HEK293T (cell line): Measurements from ENCODE around the gene CFAP210.
"Not testable (repeated sequence)": the region's sequence is repeated elsewhere in the genome, so short reads cannot be mapped to it uniquely, and the experiment has no call there.

ENCODE experiments used
- CTCF ChIA-PET: fragments of 350-600 bp; formaldehyde crosslinking; extraction: SDS; loops from one replicate; lab custom pipeline; 2021; ENCODE audit warnings: antibody characterized with exemption, inconsistent platforms; lab: Yijun Ruan, JAX
- POLR2A ChIA-PET: fragments of 350-600 bp; formaldehyde crosslinking; extraction: SDS; loops from one replicate; lab custom pipeline; 2020; ENCODE audit warnings: antibody characterized with exemption, inconsistent platforms; lab: Yijun Ruan, JAX
- DNase-seq: peaks from one replicate; pipeline ENCODE4 v3.0.0; 2012; ENCODE audit warnings: mixed read lengths; ENCODE audit errors: extremely low spot score
- ARNT ChIP-seq: fragments of 450-650 bp; IDR thresholded peaks from 2 replicates; pipeline ENCODE4 v1.6.1; 2017; ENCODE audit warnings: mild to moderate bottlenecking
- BHLHE40 ChIP-seq: fragments of 450-650 bp; IDR thresholded peaks from 2 replicates; pipeline ENCODE4 v1.6.1; 2016; ENCODE audit warnings: mild to moderate bottlenecking, moderate library complexity, borderline replicate concordance
- CTBP1 ChIP-seq: fragments of 450-650 bp; IDR thresholded peaks from 2 replicates; pipeline ENCODE4 v1.6.1; 2016; ENCODE audit warnings: borderline replicate concordance
- ELF4 ChIP-seq: fragments of 450-650 bp; IDR thresholded peaks from 2 replicates; pipeline ENCODE4 v1.6.1; 2017; ENCODE audit warnings: antibody characterized with exemption
- FOXA1 ChIP-seq: fragments of 450-650 bp; IDR thresholded peaks from 2 replicates; pipeline ENCODE4 v1.6.1; 2016; ENCODE audit warnings: mild to moderate bottlenecking
- FOXK2 ChIP-seq: fragments of 450-650 bp; IDR thresholded peaks from 2 replicates; pipeline ENCODE4 v1.6.1; 2016; ENCODE audit warnings: mild to moderate bottlenecking
- FOXM1 ChIP-seq: fragments of 450-650 bp; IDR thresholded peaks from 2 replicates; pipeline ENCODE4 v1.6.1; 2017; ENCODE audit warnings: mild to moderate bottlenecking, borderline replicate concordance
- HDGF ChIP-seq: fragments of 450-650 bp; IDR thresholded peaks from 2 replicates; pipeline ENCODE4 v1.6.1; 2017; ENCODE audit warnings: antibody characterized with exemption, borderline replicate concordance
- L3MBTL2 ChIP-seq: fragments of 450-650 bp; conservative IDR thresholded peaks from 2 replicates; pipeline ENCODE4 v1.6.1; 2016; ENCODE audit warnings: mild to moderate bottlenecking
- LEF1 ChIP-seq: fragments of 450-650 bp; IDR thresholded peaks from 2 replicates; pipeline ENCODE4 v1.6.1; 2017; ENCODE audit warnings: mild to moderate bottlenecking, borderline replicate concordance
- NFRKB ChIP-seq: fragments of 450-650 bp; IDR thresholded peaks from 2 replicates; pipeline ENCODE4 v1.6.1; 2016; ENCODE audit warnings: mild to moderate bottlenecking, moderate library complexity
- PKNOX1 ChIP-seq: fragments of 450-650 bp; IDR thresholded peaks from 2 replicates; pipeline ENCODE4 v1.6.1; 2016
- SP1 ChIP-seq: fragments of 450-650 bp; IDR thresholded peaks from 2 replicates; pipeline ENCODE4 v1.6.1; 2017
- SUZ12 ChIP-seq: fragments of 450-650 bp; IDR thresholded peaks from 2 replicates; pipeline ENCODE4 v1.6.1; 2016; ENCODE audit warnings: mild to moderate bottlenecking
- TARDBP ChIP-seq: fragments of 450-650 bp; IDR thresholded peaks from 2 replicates; pipeline ENCODE4 v1.6.1; 2016
- ZNF384 ChIP-seq: fragments of 450-650 bp; IDR thresholded peaks from 2 replicates; pipeline ENCODE4 v1.6.1; 2016

CFAP210 gene

GRCh38 chr2:169705927-169706326, 11.7 kb upstream of the CFAP210 start:
- DNase-seq: no peak
- CTCF ChIA-PET: no interaction called here
- TF ChIP-seq TARDBP: no peak
- TF ChIP-seq NFRKB: no peak
- no peak for TF ChIP-seq SUZ12
- no peak for TF ChIP-seq FOXK2
- TF ChIP-seq FOXA1: no peak
- no peak for TF ChIP-seq HDGF
- no peak for TF ChIP-seq ARNT
- no peak for TF ChIP-seq ZNF384
- no peak for TF ChIP-seq BHLHE40
- no peak for TF ChIP-seq ELF4
- no peak for TF ChIP-seq LEF1
- no peak for TF ChIP-seq FOXM1
- TF ChIP-seq CTBP1: no peak
- TF ChIP-seq L3MBTL2: no peak
- TF ChIP-seq PKNOX1: no peak
- TF ChIP-seq SP1: no peak
- POLR2A ChIA-PET: no interaction called here

GRCh38 chr2:169704160-169704708, 10.0 kb upstream of the CFAP210 start:
- TF ChIP-seq CTBP1 (no peak), LEF1 (no peak), FOXM1 (no peak), SUZ12 (no peak), ARNT (no peak), ZNF384 (no peak), PKNOX1 (no peak), FOXK2 (no peak)
- CTCF ChIA-PET: interaction anchor here (1.6 kb wide), 1 partner anchor 11 kb away, joined by 3 read pairs; no protein-coding TSS in a partner anchor
- POLR2A ChIA-PET: no interaction called here
- no peak for DNase-seq

GRCh38 chr2:169702996-169703395, 8.8 kb upstream of the CFAP210 start:
- TF ChIP-seq PKNOX1 (no peak), ZNF384 (no peak), CTBP1 (no peak), HDGF (no peak), ARNT (no peak), FOXA1 (no peak), FOXM1 (no peak), ELF4 (no peak), BHLHE40 (no peak), LEF1 (no peak), L3MBTL2 (no peak), FOXK2 (no peak), SP1 (no peak), TARDBP (no peak), SUZ12 (no peak), NFRKB (no peak)
- ChIA-PET CTCF (interaction anchor here (1.6 kb wide), 1 partner anchor 12 kb away, joined by 3 read pairs; no protein-coding TSS in a partner anchor), POLR2A (interaction anchor here (1.1 kb wide), 1 partner anchor 9 kb away, joined by 3 read pairs; the partner anchor contains the start of genes CFAP210 and PHOSPHO2)
- DNase-seq: no peak

GRCh38 chr2:169699173-169699572, 5.0 kb upstream of the CFAP210 start:
- POLR2A ChIA-PET, CTCF ChIA-PET: not testable (repeated sequence)

GRCh38 chr2:169696381-169696780, 2.2 kb upstream of the CFAP210 start:
- ChIA-PET CTCF (interaction anchor here (0.7 kb wide), 1 partner anchor 39 kb away, joined by 4 read pairs; no protein-coding TSS in a partner anchor), POLR2A (no interaction called here)
- DNase-seq: no peak
- TF ChIP-seq FOXM1 (no peak), L3MBTL2 (no peak), ZNF384 (no peak), CTBP1 (no peak), SUZ12 (no peak), ELF4 (no peak), HDGF (no peak), TARDBP (no peak), FOXA1 (no peak), PKNOX1 (no peak), FOXK2 (no peak), ARNT (no peak)

More at GRCh38 chr2:169699173-169699572, 5.0 kb upstream of the CFAP210 start:
- not testable (repeated sequence) for DNase-seq

- no peak for DNase-seq
- TF ChIP-seq CTBP1 (no peak), PKNOX1 (no peak), ZNF384 (no peak), LEF1 (no peak), SUZ12 (no peak), BHLHE40 (no peak), NFRKB (no peak), SP1 (no peak), ELF4 (no peak), ARNT (no peak), FOXK2 (no peak)
- ChIA-PET POLR2A (interaction anchor here (1.4 kb wide), 1 partner anchor 60 kb away, joined by 3 read pairs; no protein-coding TSS in a partner anchor), CTCF (no interaction called here)
These were observed 672 bp upstream of the CFAP210 start for GRCh38 chr2:169694894-169695260.
